OCI-M2 (cell line): ENCODE results near the gene KLHL25.
"Not testable (repeated sequence)": the region's sequence is repeated elsewhere in the genome, so short reads cannot be mapped to it uniquely, and the experiment has no call there.

ENCODE experiments used
- DNase-seq: peaks from one replicate; lab custom pipeline; 2025; ENCODE audit not compliant: unreplicated experiment; lab: John Stamatoyannopoulos, UW

The KLHL25 gene

DNA sequence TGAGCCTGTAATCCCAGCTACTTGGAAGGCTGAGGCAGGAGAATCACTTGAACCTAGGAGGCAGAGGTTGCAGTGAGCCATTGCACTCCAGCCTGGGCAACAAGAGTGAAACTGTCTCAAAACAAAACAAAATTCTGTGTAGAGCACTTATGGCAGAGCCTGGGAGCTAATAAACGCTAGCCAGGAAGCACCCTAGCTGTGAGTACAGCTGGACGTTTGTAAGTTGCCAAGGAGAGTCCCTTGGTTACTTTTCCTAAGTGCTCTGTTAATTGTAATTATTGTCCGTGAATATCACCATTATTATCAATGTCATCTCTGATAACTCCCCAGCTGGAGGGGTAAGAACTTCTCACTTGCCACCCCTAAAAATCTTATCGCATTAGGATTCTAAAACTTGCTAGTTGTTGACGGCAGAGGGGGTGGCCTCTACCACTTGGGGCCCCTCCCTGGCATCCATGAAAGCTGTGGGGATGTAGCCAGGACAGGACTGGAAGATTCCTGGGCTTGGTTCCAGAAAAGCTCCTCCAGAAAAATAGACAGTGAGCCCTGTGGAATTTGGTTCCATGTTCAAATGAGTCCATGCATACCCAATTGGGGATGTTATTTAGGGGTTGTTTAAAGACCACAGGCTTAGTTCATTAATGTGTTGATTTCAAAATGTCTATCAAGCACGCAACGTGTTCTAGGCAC is 9.9 kb upstream of the KLHL25 start:
- no peak for DNase-seq

DNA sequence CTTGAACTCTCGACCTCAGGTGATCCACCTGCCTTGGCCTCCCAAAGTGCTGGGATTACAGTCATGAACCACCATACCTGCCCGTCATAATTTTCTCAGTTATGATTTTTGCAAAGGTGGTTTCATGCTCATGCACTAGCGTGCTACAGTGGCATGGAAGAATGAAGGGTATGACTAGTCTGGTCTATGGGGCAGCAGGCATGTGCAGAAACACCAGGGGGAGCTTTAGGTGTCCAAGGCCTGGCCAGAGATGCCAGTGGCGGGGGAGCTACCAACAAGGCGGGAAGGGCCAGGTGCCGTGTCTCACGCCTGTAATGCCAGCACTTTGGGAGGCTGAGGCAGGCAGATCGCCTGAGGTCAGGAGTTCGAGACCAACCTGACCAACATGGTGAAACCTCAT is 7.9 kb upstream of the KLHL25 start:
- DNase-seq, result not testable (repeated sequence)

DNA sequence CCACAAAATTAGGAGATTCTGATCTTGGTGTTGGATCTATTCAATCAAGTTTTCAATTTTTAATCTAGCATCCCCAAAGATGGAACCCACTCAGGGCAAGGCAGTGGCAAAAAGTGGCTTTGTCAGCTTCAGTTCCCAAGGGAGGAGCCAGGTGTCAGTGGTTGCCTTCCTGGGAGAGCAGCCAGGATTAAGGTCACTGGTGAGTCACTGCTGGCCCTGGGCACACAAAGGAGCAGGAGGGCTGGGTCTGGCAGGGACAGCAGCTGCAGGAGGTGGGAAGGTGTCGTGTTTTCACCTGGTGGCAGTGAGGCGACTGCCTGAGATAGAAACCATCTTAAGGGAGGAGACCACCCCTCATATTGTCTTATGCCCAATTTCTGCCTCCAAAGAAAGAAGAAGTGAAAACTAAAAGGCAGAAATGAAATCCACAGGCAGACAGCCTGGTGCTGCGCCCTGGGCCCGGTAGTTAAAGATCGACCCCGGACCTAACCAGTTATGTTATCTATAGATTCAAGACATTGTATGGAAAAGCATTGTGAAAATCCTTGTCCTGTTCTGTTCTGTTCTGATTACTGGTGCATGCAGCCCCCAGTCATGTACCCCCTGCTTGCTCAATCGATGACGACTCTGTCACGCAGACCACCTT is 5.9 kb upstream of the KLHL25 start:
- no peak for DNase-seq

DNA sequence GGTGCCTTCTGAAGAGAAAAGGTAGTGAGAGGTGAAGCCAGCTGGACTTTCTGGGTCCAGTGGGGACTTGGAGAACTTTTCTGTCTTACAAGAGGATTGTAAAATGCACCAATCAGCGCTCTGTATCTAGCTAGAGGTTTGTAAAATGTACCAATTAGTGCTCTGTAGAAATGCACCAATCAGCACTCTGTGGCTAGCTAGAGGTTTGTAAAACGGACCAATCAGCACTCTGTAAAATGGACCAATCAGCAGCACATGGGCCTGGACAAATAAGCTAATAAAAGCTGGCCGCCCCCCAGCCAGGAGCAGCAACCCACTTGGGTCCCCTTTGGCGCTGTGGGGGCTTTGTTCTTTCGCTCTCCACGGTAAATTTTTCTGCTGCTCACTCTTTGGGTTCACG is 1.6 kb upstream of the KLHL25 start:
- DNase-seq, result not testable (repeated sequence)

DNA sequence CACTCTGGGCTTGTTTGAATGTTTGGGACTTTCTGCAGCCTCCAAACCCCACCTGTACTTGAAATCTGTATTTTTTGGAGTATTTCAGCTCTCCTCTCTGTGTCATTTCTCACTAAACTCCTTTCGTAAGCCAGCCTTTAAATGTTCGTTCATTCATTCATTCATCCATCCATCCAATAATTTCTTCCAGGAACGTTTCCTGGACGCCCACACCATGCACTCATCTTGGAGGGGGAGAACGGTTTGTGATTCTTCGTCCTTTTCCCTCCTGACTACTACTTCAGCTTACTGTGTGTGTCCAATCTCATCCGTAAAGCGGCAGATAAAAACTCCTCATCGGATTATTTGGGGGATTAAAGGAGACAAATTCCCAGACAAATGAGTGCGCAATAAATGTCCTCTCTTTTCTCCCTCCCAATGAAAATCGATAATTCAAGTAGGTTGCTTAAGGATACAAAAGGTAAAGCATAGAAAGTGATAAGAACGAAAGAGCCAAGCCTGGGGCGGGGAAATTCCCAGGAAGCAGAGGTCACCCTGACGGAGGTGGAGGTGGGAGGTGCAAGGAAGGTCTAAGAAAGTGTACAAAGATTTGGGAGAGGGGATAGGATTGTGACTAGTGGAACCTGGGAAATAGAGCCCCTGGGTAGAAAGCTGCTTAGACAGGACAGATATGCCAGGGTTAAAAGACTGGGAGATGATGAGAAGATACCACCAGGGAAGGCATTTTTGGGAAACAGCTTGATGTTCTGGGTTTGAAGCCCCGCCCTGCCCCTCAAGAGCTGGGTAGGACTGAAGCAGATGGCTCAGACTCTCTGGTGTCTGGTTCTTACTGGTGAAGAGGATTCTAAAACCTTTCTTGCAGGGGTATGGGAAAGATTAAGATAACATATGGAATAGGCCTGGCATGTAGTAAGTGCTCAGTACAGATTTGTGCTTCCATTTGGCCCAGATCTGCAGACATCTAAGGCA is 896 bp upstream of the KLHL25 start:
- no peak for DNase-seq

DNA sequence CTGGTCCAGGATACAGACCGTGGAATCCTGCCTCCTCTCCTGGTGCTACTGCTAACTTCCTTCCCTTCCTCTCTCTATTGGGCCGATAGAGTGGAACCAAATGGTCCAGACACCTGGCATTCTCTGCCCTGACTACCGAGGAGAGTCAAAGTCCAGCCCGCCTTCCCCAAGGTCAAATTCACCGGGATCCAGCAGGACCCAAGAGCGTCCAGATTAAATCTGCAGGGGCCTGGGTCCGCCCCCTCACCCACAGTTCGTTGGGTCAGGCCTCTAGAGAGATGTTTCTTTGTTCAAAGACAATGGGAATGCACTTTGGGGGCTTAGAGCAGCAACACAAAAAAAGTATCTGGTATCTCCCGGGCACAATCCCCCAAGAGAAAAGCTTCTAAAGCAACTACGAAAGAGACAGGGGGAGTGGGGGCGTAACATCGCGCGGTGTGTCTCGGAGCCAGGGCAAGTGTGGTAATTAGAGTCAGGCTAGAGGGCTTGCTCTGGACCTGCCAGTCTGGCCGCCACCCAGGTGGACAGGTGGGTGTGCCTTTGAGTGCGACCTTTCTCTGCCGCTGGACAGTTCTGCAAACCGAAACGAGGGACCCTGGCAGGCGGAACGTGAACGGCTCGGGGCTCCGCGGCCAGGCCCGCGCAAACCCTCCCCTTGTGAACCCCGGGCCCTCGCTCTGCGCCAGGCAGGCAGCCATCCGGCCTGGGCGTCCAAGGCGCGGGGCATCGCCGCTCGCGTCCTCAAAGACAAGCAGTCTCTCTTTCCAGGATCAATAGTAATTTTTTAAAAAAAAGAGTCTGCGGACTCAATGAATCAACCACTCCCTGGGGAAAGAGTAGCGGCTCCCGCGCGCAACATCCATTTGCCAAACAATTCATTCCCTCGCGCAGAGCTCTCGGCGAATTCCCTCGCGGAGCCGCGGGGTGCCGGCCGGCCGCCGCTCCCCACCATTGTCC is 806 bp downstream of the KLHL25 start:
- no peak for DNase-seq

DNA sequence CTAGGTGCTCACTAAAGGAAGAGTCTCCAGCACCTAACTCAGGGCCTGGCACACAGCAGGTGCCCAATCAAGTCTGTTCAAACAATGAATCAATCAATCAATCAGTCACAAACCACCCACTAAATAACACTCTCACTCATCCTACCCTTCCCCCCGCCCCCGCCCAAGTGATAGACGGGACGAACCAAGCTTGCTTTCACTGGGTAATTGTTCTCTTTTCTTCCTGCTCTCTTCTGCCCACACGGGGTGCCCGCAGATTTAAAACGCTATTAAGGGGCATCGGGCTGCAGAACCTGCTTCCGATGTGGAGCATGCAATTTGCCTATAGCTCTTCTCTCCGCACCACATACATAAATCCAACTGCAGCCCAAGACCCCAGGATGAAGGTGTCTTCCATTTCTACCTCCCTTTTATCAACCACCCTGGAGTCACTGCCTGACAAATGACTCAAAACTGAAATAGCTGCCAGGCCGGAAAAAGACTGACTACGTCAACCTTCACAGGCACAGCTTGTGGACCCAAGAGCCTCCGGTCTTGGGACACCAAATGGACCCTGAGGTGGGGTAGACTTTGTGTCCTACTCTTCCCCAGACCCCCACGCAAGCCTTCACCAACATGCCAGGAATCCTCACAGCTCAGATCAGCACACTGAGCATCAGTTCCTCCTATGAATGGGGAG is 1.7 kb downstream of the KLHL25 start:
- no peak for DNase-seq

DNA sequence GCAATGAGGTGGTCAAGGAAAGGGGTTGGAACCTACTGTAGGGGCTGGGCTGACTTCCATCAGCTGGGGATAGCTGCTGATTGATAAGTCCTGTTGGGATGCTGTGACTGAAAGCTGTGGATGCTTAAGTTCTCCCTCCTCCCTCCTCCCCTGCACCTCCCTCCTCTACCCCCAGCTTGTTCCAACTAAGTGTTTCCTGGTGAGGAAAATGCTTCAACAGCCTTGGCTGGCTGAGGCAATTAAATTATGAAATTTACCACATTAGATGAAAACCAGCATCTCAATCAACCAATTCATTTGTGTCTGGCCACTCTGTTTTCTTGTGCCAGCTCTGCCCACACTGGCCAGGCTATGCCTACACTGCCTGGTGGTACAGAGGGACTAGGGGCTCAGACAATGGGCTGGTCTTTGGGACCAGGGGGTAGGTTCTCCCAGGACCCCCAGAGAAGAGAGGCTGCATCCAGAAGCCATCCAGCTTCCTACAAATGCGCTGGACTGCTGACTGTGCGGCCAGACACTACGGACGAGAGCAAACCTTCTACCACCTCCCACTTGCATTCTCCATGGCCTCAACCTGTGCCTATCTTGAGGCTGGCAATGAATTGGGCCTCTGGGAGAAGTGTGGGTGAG is 2.5 kb downstream of the KLHL25 start:
- no peak for DNase-seq

DNA sequence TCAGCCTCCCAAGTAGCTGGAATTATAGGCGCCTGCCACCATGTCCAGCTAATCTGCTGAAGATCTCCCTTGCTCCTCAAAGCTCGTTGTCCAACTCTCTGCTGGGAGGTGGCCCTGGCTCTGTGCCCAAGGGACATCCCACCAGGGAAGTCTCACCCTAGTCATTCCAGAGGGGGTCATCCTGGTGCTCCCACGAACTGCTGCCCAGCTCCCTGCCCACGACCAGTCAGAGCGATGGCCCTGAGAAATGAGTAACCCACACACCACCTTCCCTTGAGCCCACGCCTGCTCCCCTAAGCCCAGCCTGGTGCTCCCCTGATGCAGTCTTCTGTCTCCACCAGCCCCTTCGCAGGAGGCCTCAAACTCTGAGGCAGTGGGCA is 5.2 kb downstream of the KLHL25 start:
- DNase-seq, result no peak

DNA sequence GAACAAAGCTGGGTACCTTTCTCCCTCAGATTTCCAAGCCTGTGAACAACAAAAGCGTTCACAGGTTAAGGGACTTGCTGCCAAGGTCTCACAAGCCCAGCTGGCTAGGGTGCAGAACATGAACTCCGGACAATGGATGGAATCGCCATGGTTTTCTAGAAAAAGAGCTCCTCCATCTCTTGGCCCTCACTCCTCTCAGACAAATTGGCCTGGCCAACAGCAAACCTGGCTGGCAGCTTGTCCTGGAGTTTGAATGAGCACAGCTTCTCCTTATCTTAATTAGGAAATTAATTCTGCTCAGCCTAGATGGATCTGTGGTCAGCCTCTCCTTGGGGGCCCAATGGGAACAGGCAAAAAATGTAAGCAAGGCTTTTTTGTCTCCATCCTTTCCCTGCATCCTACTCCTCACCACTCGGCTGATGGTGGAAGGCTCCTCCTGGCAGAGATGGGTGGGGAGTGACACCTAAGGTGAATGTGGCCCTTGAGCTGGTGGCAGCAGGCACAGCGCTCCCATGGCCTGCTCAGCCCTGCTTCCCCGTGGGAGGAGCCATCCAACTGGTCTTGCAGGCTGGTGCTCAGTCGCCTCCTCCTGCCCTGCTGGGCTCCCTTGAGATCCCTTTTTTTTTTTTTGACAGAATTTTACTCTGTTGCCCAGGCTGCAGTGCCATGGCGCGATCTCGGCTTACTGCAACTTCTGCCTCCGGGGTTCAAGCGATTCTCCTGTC is 5.8 kb downstream of the KLHL25 start:
- no peak for DNase-seq

DNA sequence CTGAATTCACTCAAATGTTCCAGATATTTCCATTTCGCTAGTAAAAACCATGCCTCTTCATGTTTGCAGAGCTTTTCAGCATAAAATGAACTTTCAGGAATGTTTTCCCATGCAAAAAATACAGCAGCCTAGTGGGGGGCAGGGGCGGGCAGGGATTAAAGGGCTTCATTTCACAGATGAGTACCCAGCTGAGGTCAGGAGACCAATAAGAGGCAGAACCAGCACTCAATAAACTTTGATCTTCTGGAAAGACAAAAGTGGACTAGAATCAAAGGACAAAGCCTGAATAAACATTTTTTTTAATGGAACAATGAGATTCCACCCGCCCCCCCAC is 8.0 kb downstream of the KLHL25 start:
- no peak for DNase-seq

DNA sequence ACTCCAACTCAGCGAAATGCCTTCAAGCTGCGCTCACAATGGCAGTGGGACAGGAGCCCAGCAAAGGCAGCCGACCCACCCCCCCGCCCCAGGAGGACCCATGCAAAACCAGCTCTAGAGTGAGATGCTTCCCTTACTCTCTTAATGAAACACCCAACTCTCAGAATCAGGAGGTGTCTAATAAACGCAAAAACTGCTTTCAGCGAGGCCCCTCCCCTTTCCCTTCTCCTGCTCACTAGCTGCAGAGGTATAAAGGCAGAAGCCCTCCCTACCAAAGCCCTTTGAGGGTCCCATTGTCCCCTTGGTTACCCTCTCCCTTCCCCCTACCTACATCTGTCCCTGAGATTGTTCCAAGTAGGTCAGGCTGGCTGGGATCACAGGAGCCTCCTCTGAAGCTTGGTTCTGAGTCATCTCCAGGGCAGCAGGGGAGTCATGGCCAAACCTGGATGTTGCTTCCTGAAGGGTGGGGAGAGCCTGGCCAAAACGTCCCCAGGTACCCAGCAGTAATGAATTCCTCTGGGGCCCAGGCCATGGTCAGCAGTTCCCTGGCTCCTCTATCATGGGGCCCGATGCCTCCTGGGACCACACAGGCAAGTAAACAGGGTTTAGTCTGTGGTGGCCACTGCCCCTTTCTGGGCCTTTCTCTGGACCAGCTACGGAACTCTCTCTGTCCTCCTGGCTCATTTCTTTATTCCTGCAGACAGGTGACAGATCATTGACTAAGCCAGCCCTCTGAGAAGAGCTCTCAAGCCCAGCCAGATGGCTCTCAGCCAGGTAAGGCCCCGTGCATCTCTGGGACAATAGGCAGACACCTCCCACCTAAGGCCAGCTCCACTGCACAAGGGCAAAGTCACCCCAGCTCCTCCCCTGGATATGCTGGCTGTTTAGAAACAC is 8.6 kb downstream of the KLHL25 start:
- no peak for DNase-seq

DNA sequence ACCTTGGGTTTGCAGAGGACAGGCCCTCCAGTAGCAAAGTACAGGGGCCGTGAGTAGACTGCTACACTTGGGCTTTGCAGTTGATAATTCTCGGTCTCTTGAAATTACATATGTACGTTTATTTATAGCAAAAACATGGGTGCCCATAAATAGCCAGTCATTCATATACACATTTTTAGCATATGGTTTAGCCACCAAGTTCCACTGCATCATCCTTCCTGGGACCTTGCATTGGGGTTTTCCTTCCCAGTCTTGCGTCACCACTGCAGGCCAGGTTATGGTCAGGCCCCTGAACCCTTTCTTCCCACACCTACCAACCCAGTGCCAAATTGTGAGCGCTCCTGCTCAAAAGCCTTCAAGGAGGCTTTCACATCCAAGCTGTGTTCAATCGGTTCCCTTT is 12.7 kb downstream of the KLHL25 start:
- DNase-seq, result no peak

DNA sequence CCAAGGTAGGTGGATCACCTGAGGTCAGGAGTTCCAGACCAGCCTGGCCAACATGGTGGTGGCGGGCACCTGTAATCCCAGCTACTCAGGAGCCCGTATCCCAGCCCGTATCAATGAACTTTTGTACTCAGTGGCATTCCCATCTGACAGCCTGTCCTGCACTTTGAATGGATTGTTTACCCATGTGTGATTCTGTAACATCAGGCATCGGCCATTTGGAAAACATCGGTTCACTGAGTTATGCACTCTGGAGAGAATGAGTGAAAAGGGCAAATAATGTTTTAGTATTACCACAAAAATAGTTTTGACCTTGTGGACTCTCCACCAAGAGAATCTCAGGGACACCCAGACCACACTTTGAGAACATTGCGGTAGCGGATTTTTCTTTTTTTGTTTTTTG is 13.6 kb downstream of the KLHL25 start:
- no peak for DNase-seq

DNA sequence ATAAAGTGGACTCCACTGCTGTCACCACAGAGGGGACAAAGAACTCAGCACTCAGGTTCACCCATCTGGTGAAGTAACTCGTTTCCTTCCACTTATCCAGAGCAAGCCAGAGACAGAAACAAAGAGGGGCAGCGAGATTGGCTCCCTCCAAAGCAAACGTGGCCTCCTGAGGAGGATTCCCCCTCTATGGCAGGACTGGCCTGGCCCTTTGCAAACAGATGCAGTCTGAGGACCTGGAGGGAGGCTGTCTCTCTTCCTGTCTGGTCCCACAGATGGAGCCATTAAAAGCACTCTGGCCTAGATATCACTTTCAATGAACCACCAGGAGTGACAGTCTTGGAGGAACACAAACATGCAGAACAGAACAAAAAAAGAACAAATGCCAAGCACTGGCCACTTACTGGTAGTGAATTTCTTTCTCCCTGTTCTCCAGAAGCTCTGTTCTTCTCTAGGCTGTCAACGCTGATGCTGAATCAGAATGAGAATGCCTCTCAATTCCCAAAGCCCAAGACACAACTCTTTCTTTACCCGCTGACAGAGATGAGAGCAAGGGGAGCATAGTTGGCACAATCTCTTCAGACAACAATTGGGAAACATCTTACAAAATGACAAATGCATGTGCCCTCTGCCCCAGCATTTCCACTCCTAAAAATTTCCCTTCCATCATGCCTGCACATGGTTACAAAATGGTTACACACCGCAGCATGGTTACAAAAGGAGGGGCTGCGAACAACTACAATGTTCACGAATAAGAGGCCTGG is 14.3 kb downstream of the KLHL25 start:
- DNase-seq, result no peak

DNA sequence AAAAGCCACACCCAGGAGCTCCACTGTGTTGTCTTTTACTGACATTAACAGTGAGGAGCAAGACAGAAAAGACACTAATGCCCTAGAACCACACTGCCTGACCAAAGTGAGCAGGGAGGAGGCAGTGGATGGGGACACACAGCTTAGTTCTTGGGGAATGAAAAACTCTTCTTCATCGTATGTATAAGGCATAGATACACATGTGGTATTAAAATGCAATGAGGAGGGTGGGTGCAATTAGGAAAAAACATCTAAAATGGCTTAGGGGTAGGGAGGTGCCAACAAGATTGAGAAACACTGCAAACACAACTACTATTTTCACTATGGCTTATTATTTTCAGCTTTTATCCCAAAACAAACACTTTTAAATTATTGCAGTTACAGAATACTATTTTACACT is 15.5 kb downstream of the KLHL25 start:
- no peak for DNase-seq

DNA sequence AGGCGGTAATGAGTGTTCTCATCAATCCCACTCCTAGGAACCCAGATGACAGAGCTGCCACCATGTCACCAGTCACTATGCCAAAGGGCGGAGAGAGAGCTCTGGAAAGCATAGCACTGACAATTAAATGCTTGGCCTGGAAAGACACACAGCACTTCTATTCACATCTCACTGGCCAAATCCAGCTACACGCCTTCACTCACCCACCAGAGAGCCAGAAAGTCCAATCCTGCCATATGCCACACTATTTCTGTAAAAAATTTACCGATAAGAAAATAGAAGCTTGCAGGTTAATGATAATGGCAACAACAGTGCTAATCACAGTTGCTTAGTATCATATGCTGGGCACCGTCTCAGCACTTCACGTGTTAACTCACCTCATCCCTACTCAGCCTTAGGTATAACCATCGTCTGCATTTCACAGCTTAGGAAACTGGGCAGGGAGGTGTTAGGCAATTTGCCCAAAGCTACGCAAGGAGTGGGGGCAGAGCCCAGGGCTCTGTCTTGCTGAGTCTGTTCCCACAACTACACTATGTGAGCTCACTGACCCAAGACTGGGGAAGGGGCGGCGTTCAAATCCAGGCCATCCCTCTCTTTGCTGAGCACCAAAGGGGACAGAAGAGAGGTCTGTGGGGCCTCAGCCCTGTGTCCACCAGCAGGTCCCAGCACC is 16.5 kb downstream of the KLHL25 start:
- no peak for DNase-seq
